HPDE6-E6E7 (cell line): ENCODE data around the gene CIZ1.

Source experiments
- DNase-seq: peaks from one replicate; pipeline ENCODE4 v3.0.0; 2011; ENCODE audit warnings: missing footprints; ENCODE audit errors: extremely low spot score

The CIZ1 gene

DNA sequence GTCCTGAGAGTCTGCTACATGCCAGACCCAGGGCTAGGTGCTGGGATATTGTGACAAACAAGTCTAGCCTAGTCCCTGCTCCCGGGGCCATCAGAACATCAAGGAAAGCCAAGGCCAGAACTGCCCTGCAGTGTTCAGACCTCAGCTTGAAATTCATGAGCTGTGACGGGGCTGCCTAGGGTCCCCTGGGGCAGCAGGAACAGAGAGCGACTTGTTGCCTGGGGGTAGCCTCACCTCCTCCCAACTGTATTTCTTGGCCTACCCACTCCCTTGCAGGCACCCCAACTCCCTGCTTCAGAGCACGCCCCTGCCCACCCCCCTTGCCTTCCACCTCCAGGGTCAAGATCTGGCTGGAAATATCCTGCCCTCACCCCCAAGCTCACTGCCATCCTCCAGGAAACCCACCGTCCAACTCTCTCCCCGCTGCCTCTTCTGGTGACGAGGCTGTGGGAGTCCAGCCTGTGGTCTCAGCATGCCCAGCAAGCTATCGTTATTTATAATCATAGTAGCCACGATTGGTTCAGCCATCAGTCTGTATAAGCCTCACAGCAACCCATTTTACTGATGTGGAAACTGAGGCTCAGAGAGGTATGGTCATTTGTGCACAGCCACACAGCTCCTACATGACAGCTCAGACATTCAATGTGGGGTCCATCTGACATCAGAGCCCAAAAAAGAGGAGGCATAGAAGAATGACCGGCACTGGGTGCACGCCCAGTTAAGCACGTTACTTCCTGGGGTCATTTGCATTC lies 22.6 kb upstream of the CIZ1 start:
- no peak for DNase-seq

DNA sequence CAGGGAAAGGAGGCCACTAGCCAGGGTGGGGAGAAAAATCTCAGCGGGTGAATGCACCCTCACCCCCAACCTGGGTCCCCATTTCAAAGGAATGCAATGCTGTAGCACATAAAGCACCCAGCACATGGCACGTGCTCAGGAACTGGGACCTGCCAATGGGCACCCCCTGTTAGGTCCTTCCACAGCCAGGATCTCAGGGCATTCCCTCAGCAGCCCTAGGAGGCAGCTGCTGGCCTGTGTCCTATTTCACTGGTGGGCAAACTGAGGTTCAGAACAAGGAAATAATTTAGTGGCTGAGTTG lies 20.6 kb upstream of the CIZ1 start:
- DNase-seq = no peak

DNA sequence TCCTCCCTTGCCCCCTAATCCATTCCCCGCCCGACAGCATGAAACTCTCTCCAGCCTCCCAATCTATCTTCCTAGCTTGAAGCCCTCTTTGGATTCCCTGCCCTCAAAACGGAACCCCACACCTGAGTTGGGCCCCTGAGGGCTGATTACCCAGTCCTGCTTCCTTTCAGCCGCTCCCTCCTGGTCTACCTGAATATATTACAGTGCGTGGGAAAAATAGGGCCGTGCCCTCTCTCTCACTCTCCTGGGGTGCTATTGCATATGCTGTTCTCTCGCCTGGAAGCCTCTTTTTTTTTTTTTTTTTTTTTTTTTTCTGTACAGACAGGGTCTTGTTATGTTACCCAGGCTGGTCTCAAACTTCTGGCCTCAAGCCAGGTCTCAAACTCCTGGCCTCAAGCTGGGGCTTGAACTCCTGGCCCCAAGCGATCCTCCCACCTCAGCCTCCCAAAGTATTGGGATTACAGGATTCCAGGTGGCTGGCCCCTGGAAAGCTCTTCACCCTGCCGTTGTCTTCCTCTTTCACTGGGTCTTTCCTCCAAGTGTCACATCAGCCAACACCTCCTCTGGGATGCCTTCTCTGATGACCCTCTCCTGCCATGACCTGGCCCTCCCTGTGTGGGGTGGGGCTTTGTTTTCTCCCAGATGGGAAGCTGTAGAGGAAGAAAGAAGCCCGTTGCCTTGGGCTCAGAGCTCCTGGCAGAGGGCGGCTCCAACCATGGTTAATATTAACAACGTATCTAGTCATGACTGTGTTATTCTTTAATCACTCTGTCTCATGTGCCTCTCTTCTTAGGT lies 20.0 kb upstream of the CIZ1 start:
- no peak for DNase-seq

- no peak for DNase-seq
These were observed 17.7 kb upstream of the CIZ1 start for GRCh38 chr9:128208946-128209669.

GRCh38 chr9:128208386-128208785 lies 17.0 kb upstream of the CIZ1 start:
- DNase-seq = no peak

GRCh38 chr9:128206916-128207910 lies 15.8 kb upstream of the CIZ1 start:
- no peak for DNase-seq

DNA sequence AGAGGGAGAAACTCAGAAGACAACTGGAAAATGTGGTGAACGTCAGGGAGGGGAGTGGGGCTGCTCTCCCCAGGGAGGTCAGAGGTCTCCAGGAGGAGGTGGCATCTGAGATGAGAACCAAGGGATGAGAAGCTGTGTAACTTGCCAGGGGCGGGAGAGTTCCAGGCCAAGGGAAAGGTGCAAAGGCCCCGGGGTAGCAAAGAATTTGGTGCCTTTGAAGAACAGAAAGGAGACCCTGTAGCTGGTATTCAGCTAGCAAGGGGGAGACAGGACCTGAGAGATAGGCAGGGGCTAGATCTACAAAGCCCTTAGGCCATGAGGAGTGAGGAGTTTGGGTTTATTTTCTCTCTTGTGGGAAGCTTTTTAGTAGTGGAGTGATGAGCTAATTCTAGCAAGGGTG lies 15.1 kb upstream of the CIZ1 start:
- no peak for DNase-seq

DNA sequence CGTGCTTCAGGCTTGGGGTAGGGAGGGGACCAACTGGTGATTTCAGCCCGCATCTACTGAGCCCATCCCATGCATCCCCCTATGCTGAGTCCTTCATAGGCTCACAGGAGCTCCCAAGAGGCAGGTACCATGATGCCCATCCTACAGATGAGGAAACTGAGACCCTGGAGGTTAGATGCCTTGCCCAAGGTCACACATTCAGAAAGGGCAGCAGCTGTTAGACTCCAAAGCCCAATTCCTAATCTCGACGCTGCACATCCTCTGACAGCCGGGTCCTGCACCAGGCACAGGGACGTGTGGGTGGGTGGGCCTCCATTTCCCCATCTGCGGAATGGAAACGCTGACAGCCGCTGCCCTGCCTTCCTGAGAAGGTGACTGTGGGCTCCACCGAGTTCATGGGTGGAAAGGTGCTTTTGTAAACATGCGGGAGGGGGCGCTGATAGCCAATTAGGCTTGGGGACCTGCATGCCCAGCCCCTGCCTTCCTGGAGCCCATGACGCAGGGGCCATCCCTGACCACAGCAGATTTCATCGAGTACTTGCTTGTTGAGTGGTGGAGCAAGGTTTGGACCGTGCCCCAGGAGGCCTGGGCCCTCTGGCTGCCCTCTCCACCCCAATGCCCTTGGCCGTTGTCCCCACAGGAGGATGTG lies 14.0 kb upstream of the CIZ1 start:
- no peak for DNase-seq

GRCh38 chr9:128204858-128205257 lies 13.5 kb upstream of the CIZ1 start:
- DNase-seq = no peak

GRCh38 chr9:128203707-128204551 lies 12.6 kb upstream of the CIZ1 start:
- DNase-seq = peak; percentile 48

DNA sequence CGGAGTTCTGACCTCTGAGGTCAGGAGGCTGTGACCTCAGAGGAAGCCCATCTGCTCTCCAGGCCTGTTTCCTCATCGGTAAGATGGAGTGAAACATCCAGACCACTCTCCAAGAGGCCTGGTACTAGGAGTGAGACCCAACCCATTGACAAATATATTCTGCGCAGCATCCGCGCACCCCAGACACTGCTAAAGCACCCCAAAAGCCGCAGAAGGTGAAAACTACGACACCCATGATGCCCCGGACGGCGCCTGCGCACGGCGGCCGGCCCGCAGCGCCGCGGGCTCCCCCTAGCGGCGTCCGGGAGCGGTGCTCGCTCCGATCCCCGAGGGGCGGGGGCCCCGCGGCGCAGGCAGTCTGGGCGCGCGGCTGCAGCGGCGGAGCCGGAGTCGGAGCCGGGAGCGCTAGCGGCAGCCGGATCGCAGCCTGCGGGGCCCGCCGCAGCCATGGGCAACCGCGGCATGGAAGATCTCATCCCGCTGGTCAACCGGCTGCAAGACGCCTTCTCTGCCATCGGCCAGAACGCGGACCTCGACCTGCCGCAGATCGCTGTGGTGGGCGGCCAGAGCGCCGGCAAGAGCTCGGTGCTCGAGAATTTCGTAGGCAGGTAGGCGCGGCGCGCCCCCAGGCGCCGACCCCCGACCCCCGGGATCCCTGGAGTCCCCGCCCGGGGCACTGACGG lies 11.8 kb upstream of the CIZ1 start, which contains the start of gene DNM1:
Gene DNM1, plus strand, starts transcription at position 356 of the 683 bp plus-strand sequence. Its CDS starts 92 bp downstream, at position 448.
- DNase-seq = peak; percentile 94

GRCh38 chr9:128202648-128203023 lies 11.3 kb upstream of the CIZ1 start:
- no peak for DNase-seq

GRCh38 chr9:128201441-128202369 lies 10.3 kb upstream of the CIZ1 start:
- no peak for DNase-seq

- no peak for DNase-seq
These were observed 2.2 kb upstream of the CIZ1 start for GRCh38 chr9:128193469-128194096.

GRCh38 chr9:128192601-128193371 lies 1.4 kb upstream of the CIZ1 start:
- DNase-seq = peak; percentile 55

DNA sequence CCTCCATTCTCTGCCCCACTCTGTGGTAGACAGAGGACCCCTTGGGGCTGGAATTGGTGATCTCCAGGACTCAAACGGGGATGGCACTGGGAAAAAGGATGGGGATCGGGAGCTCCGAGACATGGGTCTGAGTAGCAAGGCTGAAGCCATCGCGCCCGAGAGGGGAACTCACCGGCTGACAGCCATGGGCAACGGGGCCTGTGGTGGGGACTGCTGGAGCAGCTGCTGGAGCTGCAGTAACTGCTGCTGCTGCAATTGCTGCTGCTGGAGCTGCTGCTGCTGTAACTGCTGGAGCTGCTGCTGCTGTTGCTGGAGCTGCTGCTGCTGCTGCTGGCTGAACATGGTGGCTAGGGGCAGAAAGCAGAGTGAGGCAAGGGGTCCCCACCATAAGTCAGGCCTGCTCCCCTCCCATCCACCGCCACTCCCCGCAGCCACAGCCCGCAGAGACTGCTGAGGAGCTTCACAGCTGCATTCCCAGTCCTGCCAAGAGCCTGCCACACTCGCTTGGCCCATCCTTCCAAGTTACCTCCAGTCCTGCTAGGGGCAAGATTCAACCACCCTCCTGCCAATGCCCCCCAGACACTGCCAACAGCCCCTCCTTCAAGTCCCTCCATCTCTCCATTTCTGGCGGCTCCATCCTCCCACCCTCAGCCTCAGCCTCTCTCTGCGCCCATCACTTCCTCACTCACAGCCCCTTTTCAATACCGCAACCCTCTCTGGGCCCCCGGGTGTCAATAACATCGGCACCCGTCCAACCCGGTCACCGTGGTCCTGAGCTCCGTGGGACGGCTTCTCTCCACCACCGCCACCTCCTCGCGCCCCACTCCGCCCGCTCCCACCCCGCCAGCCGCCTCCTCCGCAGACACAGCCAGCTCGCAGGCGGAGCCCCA lies 611 bp downstream of the CIZ1 start:
- DNase-seq = no peak
